ENCODE data around the gene CBX5. TPM values are rescaled to one million over a fixed set of nuclear protein-coding genes. Genes with fewer than 3 reads are reported as not detected.

CBX5 gene
- total RNA-seq, 4 donors from 2014 or later: 13.2 to 26.4 (median 20.4) TPM

DNA sequence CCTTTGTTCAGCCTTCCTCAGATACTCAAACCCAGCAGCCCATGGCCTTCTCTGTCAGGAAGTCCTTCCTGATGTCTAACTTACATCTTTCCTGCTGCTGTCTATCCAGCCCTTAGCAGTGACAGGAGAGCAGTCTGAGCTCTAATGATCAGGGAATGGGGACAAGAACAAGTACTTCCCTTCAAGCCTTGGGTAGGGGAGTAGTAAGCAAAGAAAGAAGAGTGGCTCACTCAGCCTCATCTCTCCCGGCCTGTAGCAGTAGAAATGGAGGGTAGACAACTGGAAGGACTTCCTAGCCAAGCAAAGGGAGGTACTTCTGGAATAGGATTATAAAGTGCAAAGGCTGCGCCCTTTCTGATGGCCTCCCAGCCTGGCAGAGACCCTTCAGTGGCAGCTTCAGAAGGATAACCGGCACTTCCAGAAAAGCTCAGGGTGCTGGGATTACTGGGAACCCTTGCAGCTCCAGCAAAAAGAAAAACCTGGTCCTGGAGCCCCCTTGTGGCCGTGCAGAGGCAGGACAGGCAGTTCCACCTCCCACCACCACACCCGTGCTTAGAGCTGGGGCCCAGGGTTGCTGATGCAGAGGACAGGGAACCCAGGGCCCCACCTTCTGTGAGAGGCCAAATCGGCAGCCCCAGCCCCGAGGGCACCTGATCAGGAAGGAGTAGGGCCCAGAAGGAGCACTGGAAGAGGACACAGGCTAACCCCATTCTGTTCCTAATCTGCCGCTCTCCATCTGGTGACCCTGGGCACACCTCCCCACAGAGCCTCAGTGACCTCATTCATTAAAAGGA is 78.7 kb downstream of the CBX5 start:
- TF ChIP-seq POLR2A (IDR thresholded peaks at IDR 0.05): no peak
- TF ChIP-seq, protein P1, sequence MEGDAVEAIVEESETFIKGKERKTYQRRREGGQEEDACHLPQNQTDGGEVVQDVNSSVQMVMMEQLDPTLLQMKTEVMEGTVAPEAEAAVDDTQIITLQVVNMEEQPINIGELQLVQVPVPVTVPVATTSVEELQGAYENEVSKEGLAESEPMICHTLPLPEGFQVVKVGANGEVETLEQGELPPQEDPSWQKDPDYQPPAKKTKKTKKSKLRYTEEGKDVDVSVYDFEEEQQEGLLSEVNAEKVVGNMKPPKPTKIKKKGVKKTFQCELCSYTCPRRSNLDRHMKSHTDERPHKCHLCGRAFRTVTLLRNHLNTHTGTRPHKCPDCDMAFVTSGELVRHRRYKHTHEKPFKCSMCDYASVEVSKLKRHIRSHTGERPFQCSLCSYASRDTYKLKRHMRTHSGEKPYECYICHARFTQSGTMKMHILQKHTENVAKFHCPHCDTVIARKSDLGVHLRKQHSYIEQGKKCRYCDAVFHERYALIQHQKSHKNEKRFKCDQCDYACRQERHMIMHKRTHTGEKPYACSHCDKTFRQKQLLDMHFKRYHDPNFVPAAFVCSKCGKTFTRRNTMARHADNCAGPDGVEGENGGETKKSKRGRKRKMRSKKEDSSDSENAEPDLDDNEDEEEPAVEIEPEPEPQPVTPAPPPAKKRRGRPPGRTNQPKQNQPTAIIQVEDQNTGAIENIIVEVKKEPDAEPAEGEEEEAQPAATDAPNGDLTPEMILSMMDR (IDR thresholded peaks at IDR 0.05): peak in 2 of 3 donors; percentile 57 to 99
- intact Hi-C loops (cut with DNase I; ENCODE audit: low total_unique reads): no loop called here
- WGBS, 2 donors: 13 to 21% methylated on average over 7 to 8 of the region's 8 CpGs
- no peak overlapping the region for H3K4me3 ChIP-seq (ENCODE audit: low read depth, poor library complexity, severe bottlenecking)
- DNase-seq (ENCODE audit: low spot score in 2 of 2): peak; percentile 59 to 94

DNA sequence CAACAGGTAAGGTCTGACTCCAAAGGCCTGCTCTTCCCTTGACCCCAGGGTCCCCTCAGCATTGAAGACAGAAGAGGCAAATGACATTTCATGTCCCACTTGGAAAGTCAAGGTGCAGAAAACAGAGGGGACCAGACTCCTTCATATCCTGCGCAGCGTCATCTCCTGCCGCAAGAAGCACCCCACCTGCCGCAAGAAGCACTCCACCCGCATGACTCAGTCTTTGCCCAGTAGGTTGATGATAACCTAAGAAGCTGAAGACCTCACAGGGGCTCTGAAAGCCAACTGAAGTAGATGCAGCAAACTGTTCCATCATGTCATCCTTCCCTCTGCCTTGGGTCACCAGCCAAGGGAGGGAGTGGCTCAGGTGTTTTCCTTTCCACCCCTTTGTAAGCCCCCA is 79.5 kb downstream of the CBX5 start:
- intact Hi-C loops (cut with DNase I; ENCODE audit: low total_unique reads): no loop called here
- no peak for DNase-seq (ENCODE audit: low spot score in 2 of 2)
- TF ChIP-seq, protein P1 (IDR thresholded peaks at IDR 0.05): no peak
- no peak for TF ChIP-seq POLR2A (IDR thresholded peaks at IDR 0.05)
- WGBS, 2 donors: 50 to 75% methylated on average over 5 of the region's 5 CpGs
- no peak overlapping the region for H3K4me3 ChIP-seq (ENCODE audit: low read depth, poor library complexity, severe bottlenecking)

DNA sequence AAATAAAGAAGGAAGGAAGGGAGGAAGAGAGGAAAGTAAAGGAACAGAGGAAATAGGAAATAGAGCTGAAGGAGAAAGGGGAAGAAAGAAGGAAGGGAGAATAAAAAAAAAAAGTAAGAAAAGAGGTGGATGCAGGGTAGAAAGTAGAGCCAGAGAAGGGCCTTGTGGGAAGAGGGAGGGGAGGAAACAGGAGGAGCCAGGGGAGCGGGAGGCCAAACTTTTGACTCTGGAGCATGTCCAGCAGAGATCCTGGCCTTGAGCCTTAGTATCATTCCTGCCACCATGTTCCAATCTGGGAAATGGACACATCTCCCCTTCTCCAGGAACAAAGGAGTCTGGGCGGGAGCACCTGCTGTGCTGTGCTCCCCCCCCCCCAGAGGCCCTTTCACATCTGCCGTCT is 80.0 kb downstream of the CBX5 start:
- 56 to 65% methylated on average over 3 of the region's 3 CpGs for WGBS, 2 donors
- DNase-seq (ENCODE audit: low spot score in 2 of 2): no peak
- H3K4me3 ChIP-seq (ENCODE audit: low read depth, poor library complexity, severe bottlenecking): no peak overlapping the region
- intact Hi-C loops (cut with DNase I; ENCODE audit: low total_unique reads): no loop called here
- no peak for TF ChIP-seq POLR2A (IDR thresholded peaks at IDR 0.05)
- TF ChIP-seq, protein P1 (IDR thresholded peaks at IDR 0.05): no peak

DNA sequence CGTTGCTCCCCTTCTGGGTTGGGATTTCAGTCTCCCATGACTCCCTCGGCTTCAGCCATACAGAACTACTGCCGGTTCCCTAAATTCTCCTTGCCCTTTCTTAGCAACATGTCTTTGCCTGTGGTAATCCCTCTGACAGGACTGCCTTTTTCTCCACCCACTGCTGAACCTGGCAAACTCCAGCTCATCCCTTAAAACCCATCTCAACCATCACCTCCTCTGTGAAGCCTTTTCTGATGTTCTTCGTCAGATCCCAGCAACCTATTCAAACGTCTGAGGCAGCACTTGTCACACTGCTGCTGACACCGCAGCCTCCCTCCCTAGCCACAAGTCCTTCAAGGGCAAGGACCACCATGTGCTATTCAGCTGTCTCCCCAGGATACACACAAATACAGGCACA is 80.9 kb downstream of the CBX5 start:
- no peak for DNase-seq (ENCODE audit: low spot score in 2 of 2)
- TF ChIP-seq, protein P1 (IDR thresholded peaks at IDR 0.05): no peak
- TF ChIP-seq POLR2A (IDR thresholded peaks at IDR 0.05): no peak
- H3K4me3 ChIP-seq (ENCODE audit: low read depth, poor library complexity, severe bottlenecking): no peak overlapping the region
- intact Hi-C loops (cut with DNase I; ENCODE audit: low total_unique reads): no loop called here
- 74 to 77% methylated on average over 6 of the region's 6 CpGs for WGBS, 2 donors

DNA sequence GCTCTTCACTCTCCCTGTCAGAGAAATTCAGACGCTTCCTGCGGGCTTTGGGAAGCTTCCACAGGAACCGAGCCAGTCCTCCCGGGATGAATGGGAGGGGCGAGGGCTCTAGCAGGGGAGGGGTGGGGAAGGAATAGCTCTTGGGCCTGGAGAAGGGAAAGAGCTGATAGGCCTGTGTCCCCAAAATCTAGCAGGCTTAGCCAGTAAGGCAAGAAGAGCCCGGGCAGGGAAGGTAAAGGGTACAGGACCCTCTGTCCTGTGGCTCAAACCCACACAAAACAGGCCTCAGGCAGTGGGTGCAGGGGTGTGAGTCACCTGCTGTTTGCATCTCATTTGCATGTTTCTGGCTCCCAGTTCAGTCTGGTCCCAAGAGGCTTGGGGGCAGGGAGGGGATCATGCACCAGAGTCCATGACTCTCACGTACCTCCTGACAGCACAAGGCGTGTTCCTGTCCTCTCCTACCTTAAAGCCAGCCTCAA is 82.5 kb downstream of the CBX5 start:
- H3K4me3 ChIP-seq (ENCODE audit: low read depth, poor library complexity, severe bottlenecking): no peak overlapping the region
- intact Hi-C loops (cut with DNase I; ENCODE audit: low total_unique reads): no loop called here
- TF ChIP-seq, protein P1 (IDR thresholded peaks at IDR 0.05): no peak
- TF ChIP-seq POLR2A (IDR thresholded peaks at IDR 0.05): no peak
- DNase-seq (ENCODE audit: low spot score in 2 of 2): peak in 1 of 2 donors; percentile 77
- WGBS, 2 donors: 18 to 27% methylated on average over 8 of the region's 8 CpGs

All from lower leg skin (tissue), 4 donors.